ACHN (cell line): ENCODE results near the gene TPSAB1.

Source experiments
- DNase-seq: peaks from one replicate; pipeline ENCODE4 v3.0.0-alpha.2; 2015
- in situ Hi-C: cut with HindIII; loops from 2 replicates; pipeline ENCODE4 v1.10.0; 2017; ENCODE audit warnings: low sequenced_read_pairs, low pct_ligation_motif_present, low pct_unique_long_range_greater_than_20kb

Gene TPSAB1

GRCh38 chr16:1275791-1276579 is 35.5 kb downstream of the TPSAB1 start:
- in situ Hi-C loops, result loop anchor here (25.0 kb wide), 2 partner anchors 111 to 139 kb away; no protein-coding TSS in a partner anchor

DNA sequence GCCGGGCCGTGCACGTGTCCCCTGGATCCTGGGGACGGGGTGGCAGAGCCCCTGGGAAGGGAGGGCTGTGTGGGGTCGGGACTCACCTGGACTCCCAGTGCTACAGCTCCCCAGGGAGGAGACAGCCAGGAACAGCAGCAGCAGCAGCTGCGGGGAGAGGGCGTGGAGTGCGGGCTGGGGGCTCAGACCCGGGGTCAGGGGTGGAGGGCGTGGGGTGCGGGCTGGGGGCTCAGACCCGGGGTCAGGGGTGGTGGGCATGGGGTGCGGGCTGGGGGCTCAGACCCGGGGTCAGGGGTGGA is 36.0 kb downstream of the TPSAB1 start:
- DNase-seq, result no peak

More at GRCh38 chr16:1275791-1276579, 35.5 kb downstream of the TPSAB1 start:
- DNase-seq, result no peak

GRCh38 chr16:1277151-1277598 is 36.7 kb downstream of the TPSAB1 start:
- in situ Hi-C loops, result loop anchor here (25.0 kb wide), 2 partner anchors 110 to 140 kb away; no protein-coding TSS in a partner anchor
- DNase-seq, result no peak

More for the DNA sequence above, 36.0 kb downstream of the TPSAB1 start:
- in situ Hi-C loops, result loop anchor here (25.0 kb wide), 2 partner anchors 111 to 139 kb away; no protein-coding TSS in a partner anchor

- no peak for DNase-seq
- in situ Hi-C loops, result loop anchor here (25.0 kb wide), 2 partner anchors 110 to 140 kb away; no protein-coding TSS in a partner anchor
Observed at GRCh38 chr16:1277617-1278282, 37.2 kb downstream of the TPSAB1 start.

- no peak for DNase-seq
- in situ Hi-C loops, result loop anchor here (25.0 kb wide), 2 partner anchors 109 to 141 kb away; no protein-coding TSS in a partner anchor
Observed at GRCh38 chr16:1278477-1278876, 38.0 kb downstream of the TPSAB1 start.

DNA sequence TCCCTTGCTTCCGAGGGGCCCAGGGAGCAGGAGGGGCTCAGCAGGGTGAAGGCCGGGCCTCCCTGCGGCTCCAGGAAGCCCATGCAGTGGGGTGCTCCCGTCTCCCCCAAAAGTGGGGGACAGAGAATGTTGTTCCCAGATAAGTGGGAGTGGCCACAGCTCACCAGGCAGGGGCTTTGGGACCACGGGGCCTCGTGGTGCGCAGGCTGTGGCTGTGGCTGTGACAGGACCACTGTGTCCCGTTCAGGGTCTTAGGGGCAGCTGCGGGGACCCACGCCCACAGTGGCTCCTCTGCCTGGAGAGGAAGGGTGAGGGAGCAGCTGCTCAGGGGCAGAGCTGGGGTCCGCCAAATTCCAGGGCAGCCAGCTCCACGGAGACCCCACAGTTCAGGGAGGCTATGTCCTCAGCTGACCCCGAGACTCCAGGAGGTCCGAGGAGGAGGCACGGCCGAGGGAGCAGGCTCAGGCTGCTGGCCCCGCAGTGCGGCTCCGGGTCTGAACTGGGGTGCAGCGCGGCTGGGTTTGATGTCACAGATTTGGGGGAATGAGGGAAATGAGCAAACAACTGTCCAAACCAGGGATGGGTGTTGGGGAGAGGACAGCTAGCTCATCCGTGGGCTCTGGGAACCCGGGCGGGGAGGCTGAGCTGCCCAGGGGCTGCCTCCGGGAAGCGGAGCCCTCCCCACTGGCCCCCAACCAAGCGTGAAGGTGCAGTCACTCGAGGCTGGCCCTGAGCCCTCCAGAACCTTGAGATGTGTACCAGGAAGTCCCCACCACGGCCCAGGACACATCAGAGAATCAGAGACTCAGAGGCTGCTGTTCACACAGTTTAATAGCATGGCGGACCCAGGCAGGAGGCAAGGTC is 38.8 kb downstream of the TPSAB1 start:
- DNase-seq, result no peak
- in situ Hi-C loops, result loop anchor here (25.0 kb wide), 2 partner anchors 108 to 142 kb away; no protein-coding TSS in a partner anchor

DNA sequence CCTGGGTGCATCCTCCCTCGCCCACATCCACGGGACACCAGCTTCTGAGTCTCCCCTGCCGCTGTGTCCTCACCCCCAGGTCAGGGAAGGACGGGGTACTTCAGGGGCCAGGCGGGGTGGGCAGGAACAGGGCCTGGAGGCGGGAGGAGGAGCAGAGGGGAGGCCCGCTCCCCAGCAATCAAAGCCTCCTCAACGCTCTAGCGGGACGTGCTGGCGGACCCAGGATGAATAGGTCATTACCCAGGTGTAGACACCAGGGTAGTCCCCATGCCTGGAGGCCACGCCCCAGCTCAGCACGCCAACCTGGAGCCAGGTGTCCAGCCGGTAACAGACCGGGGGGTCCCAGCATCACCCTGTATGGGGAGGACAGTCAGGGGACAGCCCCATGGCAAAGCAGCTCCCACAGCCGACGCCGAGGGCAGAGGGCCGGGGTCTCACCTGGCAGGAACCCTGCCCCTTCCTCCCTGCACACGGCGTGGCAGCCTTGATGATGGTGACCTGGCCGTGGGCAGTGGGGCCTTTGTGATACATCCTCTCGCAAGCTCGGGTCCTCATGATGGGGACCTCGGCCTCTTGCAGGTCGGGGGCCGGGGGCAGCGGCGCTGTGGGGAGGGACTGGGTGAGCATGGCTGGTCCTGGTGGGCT is 39.6 kb downstream of the TPSAB1 start:
- DNase-seq, result no peak
- in situ Hi-C loops, result loop anchor here (25.0 kb wide), 2 partner anchors 107 to 143 kb away; no protein-coding TSS in a partner anchor

GRCh38 chr16:1280783-1281182 is 40.3 kb downstream of the TPSAB1 start:
- no peak for DNase-seq
- in situ Hi-C loops, result loop anchor here (25.0 kb wide), 2 partner anchors 107 to 143 kb away; no protein-coding TSS in a partner anchor

DNA sequence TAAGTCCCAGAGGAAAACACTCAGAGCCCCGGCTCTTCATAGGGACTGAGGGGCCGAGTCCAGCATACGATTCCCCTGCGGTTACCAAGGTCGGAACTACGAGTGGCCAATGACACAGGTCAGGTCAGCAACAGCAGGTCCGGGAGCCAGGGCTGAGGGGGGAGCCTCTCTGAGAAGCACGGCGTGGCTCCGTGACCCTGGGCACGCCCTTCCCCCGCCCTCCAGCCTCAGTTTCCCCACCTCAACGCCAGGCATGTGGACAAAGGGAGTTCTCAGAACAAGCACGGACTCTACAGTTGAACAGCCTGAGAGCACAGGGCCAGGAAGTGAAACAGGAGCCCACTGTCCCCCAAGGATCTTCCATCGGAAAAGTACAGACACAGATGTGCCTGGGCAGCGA is 41.0 kb downstream of the TPSAB1 start:
- DNase-seq, result no peak
- in situ Hi-C loops, result loop anchor here (25.0 kb wide), 2 partner anchors 106 to 144 kb away; no protein-coding TSS in a partner anchor

- in situ Hi-C loops, result loop anchor here (25.0 kb wide), 2 partner anchors 105 to 145 kb away; no protein-coding TSS in a partner anchor
- no peak for DNase-seq
Observed at GRCh38 chr16:1282324-1282973, 41.9 kb downstream of the TPSAB1 start.

GRCh38 chr16:1283296-1283695 is 42.8 kb downstream of the TPSAB1 start:
- no peak for DNase-seq
- in situ Hi-C loops, result loop anchor here (25.0 kb wide), 2 partner anchors 104 to 146 kb away; no protein-coding TSS in a partner anchor

DNA sequence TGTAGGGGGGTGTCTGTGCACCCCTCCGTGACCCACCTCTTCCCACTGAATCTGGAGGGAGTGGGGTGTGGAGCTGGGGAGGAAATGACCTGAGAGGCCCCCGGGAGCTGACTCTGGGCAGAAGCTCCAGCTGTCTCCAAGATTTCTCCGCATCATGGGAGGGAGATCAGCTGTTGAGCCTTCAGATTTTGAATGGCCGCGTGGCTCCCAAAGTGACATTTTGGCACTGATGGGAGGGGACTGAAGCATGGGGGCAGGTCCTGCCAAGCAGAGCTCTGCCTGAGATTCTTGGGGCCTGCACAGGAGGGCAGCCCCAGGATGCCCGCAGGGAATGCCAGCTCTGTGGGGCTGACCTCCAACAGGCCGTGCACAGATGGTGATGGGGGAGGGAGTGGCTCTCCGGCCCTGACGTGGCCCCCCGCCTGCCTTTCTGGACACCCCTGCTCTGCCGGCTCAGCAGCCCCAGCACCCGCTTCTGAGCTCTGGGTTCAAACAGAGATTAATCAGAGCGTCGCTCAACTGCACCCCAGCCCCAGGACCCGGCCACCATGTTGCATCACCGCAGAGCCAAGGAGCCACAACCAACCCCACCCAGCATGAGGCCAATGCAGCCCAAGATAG is 43.6 kb downstream of the TPSAB1 start:
- in situ Hi-C loops, result loop anchor here (25.0 kb wide), 2 partner anchors 103 to 147 kb away; no protein-coding TSS in a partner anchor
- DNase-seq, result no peak

GRCh38 chr16:1285669-1286512 is 45.4 kb downstream of the TPSAB1 start:
- in situ Hi-C loops, result loop anchor here (25.0 kb wide), 2 partner anchors 101 to 149 kb away; no protein-coding TSS in a partner anchor
- DNase-seq, result no peak

GRCh38 chr16:1286513-1287094 is 46.1 kb downstream of the TPSAB1 start:
- in situ Hi-C loops, result loop anchor here (25.0 kb wide), 2 partner anchors 101 to 149 kb away; no protein-coding TSS in a partner anchor
- no peak for DNase-seq

DNA sequence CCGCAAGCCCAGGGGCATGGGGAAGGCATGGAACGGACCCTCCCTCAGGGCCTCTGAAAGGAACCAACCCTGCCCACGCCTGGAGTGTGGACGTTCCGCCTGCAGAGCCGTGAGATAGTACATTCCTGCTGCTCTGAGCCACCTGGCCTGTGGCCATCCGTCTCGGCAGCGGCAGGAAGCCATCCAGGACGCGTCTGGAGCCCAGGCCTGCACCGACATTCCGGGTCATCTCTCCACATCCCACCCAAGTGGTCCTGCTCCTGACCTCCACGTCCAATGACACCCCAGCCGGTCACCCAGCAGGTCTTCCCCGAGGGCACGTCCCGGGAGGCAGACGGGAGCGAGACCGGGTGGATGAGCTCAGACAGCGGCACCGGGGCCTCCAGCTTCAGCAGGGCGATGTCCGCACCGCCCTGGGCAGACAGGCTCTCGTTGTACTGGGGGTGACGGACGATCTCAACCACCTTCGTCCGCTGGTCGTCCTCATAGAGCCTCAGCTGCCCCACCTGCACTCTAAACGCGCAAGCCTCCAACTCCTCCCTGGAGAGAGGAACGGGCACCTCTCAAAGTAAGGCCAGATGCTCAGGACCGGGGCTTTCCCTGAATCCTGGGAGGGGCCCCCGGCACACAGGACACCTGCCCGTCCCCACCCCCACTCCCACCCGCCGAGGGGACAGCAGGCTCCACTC is 47.6 kb downstream of the TPSAB1 start:
- in situ Hi-C loops, result loop anchor here (25.0 kb wide), 2 partner anchors 99 to 151 kb away; no protein-coding TSS in a partner anchor

More for the DNA sequence above, 47.6 kb downstream of the TPSAB1 start:
- no peak for DNase-seq
